ENCODE measurements around the gene EHHADH.
"Not testable (repeated sequence)": the region's sequence is repeated elsewhere in the genome, so short reads cannot be mapped to it uniquely, and the experiment has no call there.

The EHHADH gene

GRCh38 chr3:185264849-185265553 is 11.2 kb upstream of the EHHADH start:
- no peak overlapping the region for H3K4me3 ChIP-seq (ENCODE audit: low read length)
- no CpG with 5 or more reads among the region's 25 CpGs for WGBS (ENCODE audit: extremely low coverage, insufficient coverage, low lambda C conversion rate)

GRCh38 chr3:185263423-185263822 is 9.6 kb upstream of the EHHADH start:
- Histone ChIP-seq H4K8ac (ENCODE audit: low read depth, low read length) (no peak overlapping the region), H4K5ac (ENCODE audit: low read length) (no peak overlapping the region), H3K27me3 (ENCODE audit: insufficient read depth, low read length, poor library complexity) (no peaks in the 10 kb centered on the region), H2AK5ac (ENCODE audit: low read length) (no peak overlapping the region), H3K4me2 (ENCODE audit: low read length) (no peak overlapping the region), H3K4me1 (ENCODE audit: control insufficient read depth, low read depth, low read length) (peaks cover 2% of the 10 kb centered on the region), H2BK120ac (ENCODE audit: low read depth, low read length) (no peak overlapping the region), H3K23ac (ENCODE audit: low read length) (no peak overlapping the region), H3K4ac (ENCODE audit: low read depth, low read length) (no peak overlapping the region), H2BK5ac (ENCODE audit: low read length) (no peak overlapping the region), H3K4me3 (ENCODE audit: low read length) (no peak overlapping the region), H3K56ac (ENCODE audit: low read length) (no peak overlapping the region), H3K79me2 (ENCODE audit: control insufficient read depth, insufficient read depth, low read length) (no peaks in the 10 kb centered on the region), H3K18ac (ENCODE audit: low read length) (no peak overlapping the region), H3K79me1 (ENCODE audit: low read length) (no peaks in the 10 kb centered on the region), H3K27ac (ENCODE audit: low read depth, low read length) (no peak overlapping the region), H2BK15ac (replicated peaks; ENCODE audit: low read depth) (no peak overlapping the region), H3K9ac (ENCODE audit: low read length) (no peak overlapping the region), H3K36me3 (ENCODE audit: control insufficient read depth, insufficient read depth, low read length) (no peaks in the 10 kb centered on the region)
- WGBS (ENCODE audit: extremely low coverage, insufficient coverage, low lambda C conversion rate): no CpG with 5 or more reads among the region's 4 CpGs
- DNase-seq: no peak

More at GRCh38 chr3:185264849-185265553, 11.2 kb upstream of the EHHADH start:
- Histone ChIP-seq H3K23ac (ENCODE audit: low read length) (no peak overlapping the region), H3K27me3 (ENCODE audit: insufficient read depth, low read length, poor library complexity) (no peaks in the 10 kb centered on the region), H3K4me2 (ENCODE audit: low read length) (no peak overlapping the region), H3K4me1 (ENCODE audit: control insufficient read depth, low read depth, low read length) (peaks cover 10% of the 10 kb centered on the region), H2BK5ac (ENCODE audit: low read length) (no peak overlapping the region), H3K4ac (ENCODE audit: low read depth, low read length) (no peak overlapping the region), H3K27ac (ENCODE audit: low read depth, low read length) (no peak overlapping the region), H3K79me2 (ENCODE audit: control insufficient read depth, insufficient read depth, low read length) (no peaks in the 10 kb centered on the region), H2BK15ac (replicated peaks; ENCODE audit: low read depth) (no peak overlapping the region), H4K8ac (ENCODE audit: low read depth, low read length) (no peak overlapping the region), H3K56ac (ENCODE audit: low read length) (no peak overlapping the region), H3K36me3 (ENCODE audit: control insufficient read depth, insufficient read depth, low read length) (no peaks in the 10 kb centered on the region), H3K79me1 (ENCODE audit: low read length) (no peaks in the 10 kb centered on the region), H3K18ac (ENCODE audit: low read length) (no peak overlapping the region), H4K5ac (ENCODE audit: low read length) (no peak overlapping the region), H3K9ac (ENCODE audit: low read length) (no peak overlapping the region), H2BK120ac (ENCODE audit: low read depth, low read length) (no peak overlapping the region), H2AK5ac (ENCODE audit: low read length) (no peak overlapping the region)
- no peak for DNase-seq

GRCh38 chr3:185257334-185257733 is 3.5 kb upstream of the EHHADH start:
- Histone ChIP-seq H3K4me1 (ENCODE audit: control insufficient read depth, low read depth, low read length) (no peaks in the 10 kb centered on the region), H3K4me2 (ENCODE audit: low read length) (no peak overlapping the region), H4K8ac (ENCODE audit: low read depth, low read length) (no peak overlapping the region), H3K23ac (ENCODE audit: low read length) (no peak overlapping the region), H3K27me3 (ENCODE audit: insufficient read depth, low read length, poor library complexity) (no peaks in the 10 kb centered on the region), H3K4me3 (ENCODE audit: low read length) (no peak overlapping the region), H2AK5ac (ENCODE audit: low read length) (no peak overlapping the region), H2BK15ac (replicated peaks; ENCODE audit: low read depth) (no peak overlapping the region), H3K18ac (ENCODE audit: low read length) (no peak overlapping the region), H3K27ac (ENCODE audit: low read depth, low read length) (no peak overlapping the region), H2BK120ac (ENCODE audit: low read depth, low read length) (no peak overlapping the region), H2BK5ac (ENCODE audit: low read length) (no peak overlapping the region), H3K4ac (ENCODE audit: low read depth, low read length) (no peak overlapping the region), H3K56ac (ENCODE audit: low read length) (no peak overlapping the region), H3K79me1 (ENCODE audit: low read length) (no peaks in the 10 kb centered on the region), H3K79me2 (ENCODE audit: control insufficient read depth, insufficient read depth, low read length) (no peaks in the 10 kb centered on the region), H4K5ac (ENCODE audit: low read length) (no peak overlapping the region), H3K9ac (ENCODE audit: low read length) (no peak overlapping the region), H3K36me3 (ENCODE audit: control insufficient read depth, insufficient read depth, low read length) (no peaks in the 10 kb centered on the region)
- no CpG with 5 or more reads among the region's 1 CpG for WGBS (ENCODE audit: extremely low coverage, insufficient coverage, low lambda C conversion rate)
- no peak for DNase-seq

GRCh38 chr3:185254799-185255198 is 950 bp upstream of the EHHADH start:
- no peak overlapping the region for H3K9ac ChIP-seq (ENCODE audit: low read length)
- no peak overlapping the region for H3K18ac ChIP-seq (ENCODE audit: low read length)
- no peak overlapping the region for H4K8ac ChIP-seq (ENCODE audit: low read depth, low read length)
- H3K27me3 ChIP-seq (ENCODE audit: insufficient read depth, low read length, poor library complexity): no peaks in the 10 kb centered on the region
- no peak overlapping the region for H2BK5ac ChIP-seq (ENCODE audit: low read length)
- no peak overlapping the region for H2AK5ac ChIP-seq (ENCODE audit: low read length)
- no peaks in the 10 kb centered on the region for H3K79me1 ChIP-seq (ENCODE audit: low read length)
- no peak overlapping the region for H3K4ac ChIP-seq (ENCODE audit: low read depth, low read length)
- no peak overlapping the region for H3K27ac ChIP-seq (ENCODE audit: low read depth, low read length)
- H3K4me2 ChIP-seq (ENCODE audit: low read length): no peak overlapping the region
- no peak overlapping the region for H3K23ac ChIP-seq (ENCODE audit: low read length)
- no peaks in the 10 kb centered on the region for H3K4me1 ChIP-seq (ENCODE audit: control insufficient read depth, low read depth, low read length)
- WGBS (ENCODE audit: extremely low coverage, insufficient coverage, low lambda C conversion rate): no CpG with 5 or more reads among the region's 4 CpGs
- no peaks in the 10 kb centered on the region for H3K36me3 ChIP-seq (ENCODE audit: control insufficient read depth, insufficient read depth, low read length)
- no peak overlapping the region for H4K5ac ChIP-seq (ENCODE audit: low read length)
- no peak overlapping the region for H2BK120ac ChIP-seq (ENCODE audit: low read depth, low read length)
- H3K4me3 ChIP-seq (ENCODE audit: low read length): no peak overlapping the region
- no peak overlapping the region for H3K56ac ChIP-seq (ENCODE audit: low read length)
- no peak for DNase-seq
- no peak overlapping the region for H2BK15ac ChIP-seq (replicated peaks; ENCODE audit: low read depth)
- no peaks in the 10 kb centered on the region for H3K79me2 ChIP-seq (ENCODE audit: control insufficient read depth, insufficient read depth, low read length)

GRCh38 chr3:185253133-185253532 is 716 bp downstream of the EHHADH start:
- H3K27me3 ChIP-seq (ENCODE audit: insufficient read depth, low read length, poor library complexity); H2AK5ac ChIP-seq (ENCODE audit: low read length); H4K8ac ChIP-seq (ENCODE audit: low read depth, low read length); H3K27ac ChIP-seq (ENCODE audit: low read depth, low read length); H2BK5ac ChIP-seq (ENCODE audit: low read length); H3K4ac ChIP-seq (ENCODE audit: low read depth, low read length); H3K18ac ChIP-seq (ENCODE audit: low read length); H3K4me2 ChIP-seq (ENCODE audit: low read length); H3K9ac ChIP-seq (ENCODE audit: low read length); H3K36me3 ChIP-seq (ENCODE audit: control insufficient read depth, insufficient read depth, low read length); H3K79me1 ChIP-seq (ENCODE audit: low read length); H3K79me2 ChIP-seq (ENCODE audit: control insufficient read depth, insufficient read depth, low read length); H3K4me1 ChIP-seq (ENCODE audit: control insufficient read depth, low read depth, low read length); H3K56ac ChIP-seq (ENCODE audit: low read length); H3K4me3 ChIP-seq (ENCODE audit: low read length); DNase-seq; H2BK120ac ChIP-seq (ENCODE audit: low read depth, low read length); H3K23ac ChIP-seq (ENCODE audit: low read length); H4K5ac ChIP-seq (ENCODE audit: low read length); H2BK15ac ChIP-seq (replicated peaks; ENCODE audit: low read depth): not testable (repeated sequence)
- no CpG with 5 or more reads among the region's 4 CpGs for WGBS (ENCODE audit: extremely low coverage, insufficient coverage, low lambda C conversion rate)

- Histone ChIP-seq H3K36me3 (ENCODE audit: control insufficient read depth, insufficient read depth, low read length) (no peaks in the 10 kb centered on the region), H3K79me2 (ENCODE audit: control insufficient read depth, insufficient read depth, low read length) (no peaks in the 10 kb centered on the region), H3K27me3 (ENCODE audit: insufficient read depth, low read length, poor library complexity) (no peaks in the 10 kb centered on the region), H3K4me3 (ENCODE audit: low read length) (no peak overlapping the region), H3K79me1 (ENCODE audit: low read length) (no peaks in the 10 kb centered on the region), H3K27ac (ENCODE audit: low read depth, low read length) (no peak overlapping the region), H3K4me2 (ENCODE audit: low read length) (no peak overlapping the region), H2AK5ac (ENCODE audit: low read length) (peak overlapping the region; percentile 60), H2BK15ac (replicated peaks; ENCODE audit: low read depth) (no peak overlapping the region), H4K5ac (ENCODE audit: low read length) (no peak overlapping the region), H2BK5ac (ENCODE audit: low read length) (no peak overlapping the region), H3K4me1 (ENCODE audit: control insufficient read depth, low read depth, low read length) (no peaks in the 10 kb centered on the region), H3K18ac (ENCODE audit: low read length) (no peak overlapping the region), H2BK120ac (ENCODE audit: low read depth, low read length) (no peak overlapping the region), H3K56ac (ENCODE audit: low read length) (peak overlapping the region; percentile 59), H3K9ac (ENCODE audit: low read length) (no peak overlapping the region), H3K4ac (ENCODE audit: low read depth, low read length) (no peak overlapping the region), H4K8ac (ENCODE audit: low read depth, low read length) (no peak overlapping the region), H3K23ac (ENCODE audit: low read length) (no peak overlapping the region)
- no peak for DNase-seq
- 100% methylated on average over 4 of the region's 5 CpGs for WGBS (ENCODE audit: extremely low coverage, insufficient coverage, low lambda C conversion rate)
These were observed 2.6 kb downstream of the EHHADH start for GRCh38 chr3:185251272-185251671.

Data from mesendoderm (in vitro differentiated cells).